IPS-15b (cell line): ENCODE measurements around the gene DNAJA1.

Experiments used
- H3K27me3 ChIP-seq: one replicate; pipeline ENCODE4 v1.6.1; 2013; ENCODE audit warnings: low read length; ENCODE audit not compliant: control insufficient read depth, insufficient read depth
- H3K36me3 ChIP-seq: one replicate; pipeline ENCODE4 v1.6.1; 2013; ENCODE audit warnings: low read length; ENCODE audit not compliant: control insufficient read depth, insufficient read depth
- H3K4me1 ChIP-seq: one replicate; pipeline ENCODE4 v1.6.1; 2013; ENCODE audit warnings: mild to moderate bottlenecking, low read length; ENCODE audit not compliant: control insufficient read depth, insufficient read depth
- H3K4me3 ChIP-seq: one replicate; pipeline ENCODE4 v1.5.1; 2013; ENCODE audit warnings: low read depth, low read length
- H3K9ac ChIP-seq: one replicate; pipeline ENCODE4 v1.6.1; 2013; ENCODE audit warnings: low read depth, mild to moderate bottlenecking, low read length
- H3K9me3 ChIP-seq: one replicate; pipeline ENCODE4 v1.6.1; 2013; ENCODE audit warnings: mild to moderate bottlenecking, low read length; ENCODE audit not compliant: control insufficient read depth, insufficient read depth

The DNAJA1 gene

GRCh38 chr9:33032292-33032691, 7.2 kb downstream of the DNAJA1 start:
- Histone ChIP-seq H3K4me1 (peaks cover 4% of the 10 kb centered on the region), H3K4me3 (no peak overlapping the region), H3K9me3 (no peaks in the 10 kb centered on the region), H3K36me3 (peaks cover 39% of the 10 kb centered on the region), H3K9ac (no peak overlapping the region), H3K27me3 (no peaks in the 10 kb centered on the region)

GRCh38 chr9:33032865-33033264, 7.8 kb downstream of the DNAJA1 start:
- Histone ChIP-seq H3K9ac (no peak overlapping the region), H3K4me3 (no peak overlapping the region), H3K27me3 (no peaks in the 10 kb centered on the region), H3K36me3 (peaks cover 43% of the 10 kb centered on the region), H3K9me3 (no peaks in the 10 kb centered on the region), H3K4me1 (peaks cover 4% of the 10 kb centered on the region)

GRCh38 chr9:33040792-33041431, 15.8 kb downstream of the DNAJA1 start:
- Histone ChIP-seq H3K4me3 (no peak overlapping the region), H3K27me3 (no peaks in the 10 kb centered on the region), H3K9me3 (no peaks in the 10 kb centered on the region), H3K9ac (no peak overlapping the region), H3K4me1 (peaks cover 7% of the 10 kb centered on the region), H3K36me3 (peaks cover 26% of the 10 kb centered on the region)

- no peak overlapping the region for H3K9ac ChIP-seq
- no peak overlapping the region for H3K4me3 ChIP-seq
- H3K36me3 ChIP-seq: peaks cover 19% of the 10 kb centered on the region
- peaks cover 7% of the 10 kb centered on the region for H3K4me1 ChIP-seq
- no peaks in the 10 kb centered on the region for H3K9me3 ChIP-seq
- no peaks in the 10 kb centered on the region for H3K27me3 ChIP-seq
Measured at GRCh38 chr9:33041432-33042188, 16.5 kb downstream of the DNAJA1 start.

- Histone ChIP-seq H3K9ac (no peak overlapping the region), H3K9me3 (no peaks in the 10 kb centered on the region), H3K36me3 (peaks cover 16% of the 10 kb centered on the region), H3K4me3 (no peak overlapping the region), H3K4me1 (peaks cover 7% of the 10 kb centered on the region), H3K27me3 (no peaks in the 10 kb centered on the region)
Measured at GRCh38 chr9:33042473-33042872, 17.4 kb downstream of the DNAJA1 start.

- peaks cover 7% of the 10 kb centered on the region for H3K4me1 ChIP-seq
- H3K9ac ChIP-seq: no peak overlapping the region
- no peaks in the 10 kb centered on the region for H3K9me3 ChIP-seq
- peaks cover 7% of the 10 kb centered on the region for H3K36me3 ChIP-seq
- H3K4me3 ChIP-seq: peak overlapping the region; percentile 76
- H3K27me3 ChIP-seq: no peaks in the 10 kb centered on the region
Measured at GRCh38 chr9:33043671-33044070, 18.6 kb downstream of the DNAJA1 start.

GRCh38 chr9:33044162-33044673, 19.1 kb downstream of the DNAJA1 start:
- peaks cover 4% of the 10 kb centered on the region for H3K36me3 ChIP-seq
- peak overlapping the region; percentile 47 for H3K9ac ChIP-seq
- no peaks in the 10 kb centered on the region for H3K27me3 ChIP-seq
- H3K4me3 ChIP-seq: peak overlapping the region; percentile 76
- H3K4me1 ChIP-seq: peaks cover 7% of the 10 kb centered on the region
- H3K9me3 ChIP-seq: no peaks in the 10 kb centered on the region

GRCh38 chr9:33044677-33045282, 19.7 kb downstream of the DNAJA1 start:
- Histone ChIP-seq H3K36me3 (peaks cover 4% of the 10 kb centered on the region), H3K27me3 (no peaks in the 10 kb centered on the region), H3K4me3 (peak overlapping the region; percentile 76), H3K9ac (peak overlapping the region; percentile 47), H3K4me1 (peaks cover 7% of the 10 kb centered on the region), H3K9me3 (no peaks in the 10 kb centered on the region)

- Histone ChIP-seq H3K9me3 (no peaks in the 10 kb centered on the region), H3K4me1 (peaks cover 7% of the 10 kb centered on the region), H3K36me3 (peaks cover 4% of the 10 kb centered on the region), H3K4me3 (no peak overlapping the region), H3K27me3 (no peaks in the 10 kb centered on the region), H3K9ac (no peak overlapping the region)
Measured at GRCh38 chr9:33046061-33046460, 21.0 kb downstream of the DNAJA1 start.

- H3K4me3 ChIP-seq: no peak overlapping the region
- peaks cover 7% of the 10 kb centered on the region for H3K36me3 ChIP-seq
- H3K9me3 ChIP-seq: no peaks in the 10 kb centered on the region
- peaks cover 5% of the 10 kb centered on the region for H3K4me1 ChIP-seq
- H3K9ac ChIP-seq: no peak overlapping the region
- H3K27me3 ChIP-seq: no peaks in the 10 kb centered on the region
Measured at GRCh38 chr9:33048054-33048465, 23.0 kb downstream of the DNAJA1 start.

GRCh38 chr9:33049680-33050361, 24.7 kb downstream of the DNAJA1 start:
- no peaks in the 10 kb centered on the region for H3K4me1 ChIP-seq
- no peak overlapping the region for H3K4me3 ChIP-seq
- no peak overlapping the region for H3K9ac ChIP-seq
- H3K36me3 ChIP-seq: peaks cover 7% of the 10 kb centered on the region
- H3K27me3 ChIP-seq: no peaks in the 10 kb centered on the region
- H3K9me3 ChIP-seq: no peaks in the 10 kb centered on the region
